GM12875 (cell line): ENCODE results near the gene RNF144A.
"Not testable (repeated sequence)": the region's sequence is repeated elsewhere in the genome, so short reads cannot be mapped to it uniquely, and the experiment has no call there.

Experiments used
- H3K4me3 ChIP-seq: one replicate; pipeline ENCODE4 v1.5.1; 2011; ENCODE audit warnings: low read depth, low read length, control low read depth
- CTCF ChIP-seq: IDR thresholded peaks from 2 replicates; pipeline ENCODE4 v1.5.1; 2011; ENCODE audit warnings: low read depth, mild to moderate bottlenecking, control low read depth, inconsistent platforms, low read length, moderate library complexity, borderline replicate concordance; ENCODE audit not compliant: insufficient read depth

RNF144A gene

GRCh38 chr2:6992794-6993228 lies 75.6 kb downstream of the RNF144A start:
- no peak overlapping the region for H3K4me3 ChIP-seq
- no peak for TF ChIP-seq CTCF

GRCh38 chr2:6993229-6993640 lies 76.0 kb downstream of the RNF144A start:
- H3K4me3 ChIP-seq: no peak overlapping the region
- no peak for TF ChIP-seq CTCF

GRCh38 chr2:6993936-6994335 lies 76.7 kb downstream of the RNF144A start:
- no peak overlapping the region for H3K4me3 ChIP-seq
- no peak for TF ChIP-seq CTCF

GRCh38 chr2:6994536-6995128 lies 77.4 kb downstream of the RNF144A start:
- TF ChIP-seq CTCF: no peak
- H3K4me3 ChIP-seq: no peak overlapping the region

- no peak for TF ChIP-seq CTCF
- H3K4me3 ChIP-seq: no peak overlapping the region
Observed at GRCh38 chr2:6995391-6996097, 78.3 kb downstream of the RNF144A start.

GRCh38 chr2:6999211-6999877 lies 82.1 kb downstream of the RNF144A start:
- H3K4me3 ChIP-seq: no peak overlapping the region
- no peak for TF ChIP-seq CTCF

GRCh38 chr2:7001395-7001794 lies 84.2 kb downstream of the RNF144A start:
- not testable (repeated sequence) for H3K4me3 ChIP-seq
